ENCODE measurements around the gene MESP2.

The MESP2 gene

GRCh38 chr15:89769366-89769765 is 6.8 kb upstream of the MESP2 start:
- no peak for DNase-seq (ENCODE audit: low read depth in 1 of 2, low spot score in 1 of 2)

DNA sequence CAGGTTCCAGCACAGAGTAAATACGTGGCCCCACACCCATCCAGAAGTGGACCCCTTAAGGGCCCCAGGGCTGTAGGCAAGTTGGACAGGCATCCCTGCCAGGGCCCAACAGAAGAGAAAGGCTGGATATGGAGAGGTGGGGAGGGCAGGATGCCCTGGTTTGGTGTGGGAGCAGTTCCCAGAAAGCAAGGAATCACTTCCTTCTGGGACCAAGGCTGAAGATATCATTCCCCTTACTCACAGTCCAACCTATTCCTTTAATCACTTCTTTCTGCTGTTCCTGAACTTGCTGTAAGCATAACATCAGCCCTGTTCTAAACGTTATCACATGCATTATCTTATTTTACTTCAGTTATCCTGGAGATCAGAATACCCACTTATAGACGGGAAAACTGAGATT is 6.1 kb upstream of the MESP2 start:
- Histone ChIP-seq H3K4me3 (replicated peaks; ENCODE audit: insufficient read depth, low read length) (no peak overlapping the region), H3K27ac (replicated peaks) (no peak overlapping the region), H3K27me3 (ENCODE audit: insufficient read depth, poor library complexity, severe bottlenecking) (no peaks in the 10 kb centered on the region)
- TF ChIP-seq REST (IDR thresholded peaks at IDR 0.05; ENCODE audit: insufficient replicate concordance, low read depth), result no peak
- no peak for TF ChIP-seq GABPA (IDR thresholded peaks at IDR 0.05; ENCODE audit: low read depth)
- TF ChIP-seq, protein P1, sequence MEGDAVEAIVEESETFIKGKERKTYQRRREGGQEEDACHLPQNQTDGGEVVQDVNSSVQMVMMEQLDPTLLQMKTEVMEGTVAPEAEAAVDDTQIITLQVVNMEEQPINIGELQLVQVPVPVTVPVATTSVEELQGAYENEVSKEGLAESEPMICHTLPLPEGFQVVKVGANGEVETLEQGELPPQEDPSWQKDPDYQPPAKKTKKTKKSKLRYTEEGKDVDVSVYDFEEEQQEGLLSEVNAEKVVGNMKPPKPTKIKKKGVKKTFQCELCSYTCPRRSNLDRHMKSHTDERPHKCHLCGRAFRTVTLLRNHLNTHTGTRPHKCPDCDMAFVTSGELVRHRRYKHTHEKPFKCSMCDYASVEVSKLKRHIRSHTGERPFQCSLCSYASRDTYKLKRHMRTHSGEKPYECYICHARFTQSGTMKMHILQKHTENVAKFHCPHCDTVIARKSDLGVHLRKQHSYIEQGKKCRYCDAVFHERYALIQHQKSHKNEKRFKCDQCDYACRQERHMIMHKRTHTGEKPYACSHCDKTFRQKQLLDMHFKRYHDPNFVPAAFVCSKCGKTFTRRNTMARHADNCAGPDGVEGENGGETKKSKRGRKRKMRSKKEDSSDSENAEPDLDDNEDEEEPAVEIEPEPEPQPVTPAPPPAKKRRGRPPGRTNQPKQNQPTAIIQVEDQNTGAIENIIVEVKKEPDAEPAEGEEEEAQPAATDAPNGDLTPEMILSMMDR (IDR thresholded peaks at IDR 0.05; ENCODE audit: insufficient read depth, low read length), result no peak
- TF ChIP-seq POLR2AphosphoS5 (IDR thresholded peaks at IDR 0.05; ENCODE audit: low read depth), result no peak
- no peak for TF ChIP-seq SPI1 (IDR thresholded peaks at IDR 0.05; ENCODE audit: borderline replicate concordance, low read depth)
- no peak for DNase-seq (ENCODE audit: low read depth in 1 of 2, low spot score in 1 of 2)

More at GRCh38 chr15:89769366-89769765, 6.8 kb upstream of the MESP2 start:
- TF ChIP-seq GABPA (IDR thresholded peaks at IDR 0.05; ENCODE audit: low read depth), result no peak
- no peak for TF ChIP-seq SPI1 (IDR thresholded peaks at IDR 0.05; ENCODE audit: borderline replicate concordance, low read depth)
- no peak overlapping the region for H3K4me3 ChIP-seq (replicated peaks; ENCODE audit: insufficient read depth, low read length)
- H3K27me3 ChIP-seq (ENCODE audit: insufficient read depth, poor library complexity, severe bottlenecking), result no peaks in the 10 kb centered on the region
- no peak overlapping the region for H3K27ac ChIP-seq (replicated peaks)

DNA sequence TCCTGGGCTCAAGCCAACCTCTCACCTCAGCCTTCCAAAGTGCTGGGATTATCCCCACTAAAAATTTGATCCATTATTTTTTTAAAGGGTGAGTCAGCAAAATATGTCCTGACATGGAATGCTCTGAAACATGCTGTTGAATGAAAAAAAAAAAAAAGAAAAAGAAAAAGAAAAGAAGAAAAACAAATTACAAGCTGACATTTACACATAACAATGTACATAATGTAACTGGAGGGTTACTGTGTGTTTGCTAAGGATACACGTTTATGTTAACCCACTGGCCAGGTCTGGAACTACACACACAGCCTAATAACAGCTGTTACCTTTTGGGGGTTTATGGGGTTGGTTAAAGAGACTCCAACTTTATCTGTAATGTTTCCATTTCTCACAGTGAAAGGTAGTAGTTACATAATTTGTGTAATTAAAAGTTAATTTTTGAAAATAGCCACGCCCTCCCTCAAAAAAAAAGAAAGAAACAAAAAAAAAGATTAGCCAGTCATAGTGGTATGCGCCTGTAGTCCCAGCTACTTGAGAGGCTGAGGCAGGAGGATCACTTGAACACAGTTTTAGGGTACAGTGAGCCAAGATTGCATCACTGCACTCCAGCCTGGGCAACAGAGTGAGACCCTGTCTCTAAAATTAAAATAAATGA is 3.1 kb upstream of the MESP2 start:
- Histone ChIP-seq H3K27ac (replicated peaks) (no peak overlapping the region), H3K4me3 (replicated peaks; ENCODE audit: insufficient read depth, low read length) (no peak overlapping the region), H3K27me3 (ENCODE audit: insufficient read depth, poor library complexity, severe bottlenecking) (no peaks in the 10 kb centered on the region)
- no peak for DNase-seq (ENCODE audit: low read depth in 1 of 2, low spot score in 1 of 2)
- TF ChIP-seq, protein P1 (IDR thresholded peaks at IDR 0.05; ENCODE audit: insufficient read depth, low read length), result no peak
- TF ChIP-seq SPI1 (IDR thresholded peaks at IDR 0.05; ENCODE audit: borderline replicate concordance, low read depth), result no peak
- no peak for TF ChIP-seq GABPA (IDR thresholded peaks at IDR 0.05; ENCODE audit: low read depth)
- TF ChIP-seq POLR2AphosphoS5 (IDR thresholded peaks at IDR 0.05; ENCODE audit: low read depth), result no peak
- TF ChIP-seq REST (IDR thresholded peaks at IDR 0.05; ENCODE audit: insufficient replicate concordance, low read depth), result no peak

DNA sequence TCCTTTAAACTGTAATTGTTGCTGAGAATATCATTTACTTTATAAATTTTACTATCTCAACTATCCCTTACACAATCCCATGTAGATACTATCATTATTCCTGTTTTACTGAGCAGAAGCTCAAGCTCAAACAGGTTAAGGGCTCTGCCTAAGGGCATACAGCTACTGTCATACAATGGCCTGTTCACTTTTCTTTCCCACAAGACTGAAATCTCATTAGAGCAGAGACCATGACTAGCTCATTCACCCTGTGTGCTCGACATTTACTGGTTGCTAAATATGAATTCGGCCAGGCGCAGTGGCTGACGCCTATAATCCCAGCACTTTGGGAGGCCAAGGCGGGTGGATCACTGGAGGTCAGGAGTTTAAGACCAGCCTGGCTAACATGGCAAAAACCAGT is 1.6 kb upstream of the MESP2 start:
- no peaks in the 10 kb centered on the region for H3K27me3 ChIP-seq (ENCODE audit: insufficient read depth, poor library complexity, severe bottlenecking)
- no peak overlapping the region for H3K27ac ChIP-seq (replicated peaks)
- H3K4me3 ChIP-seq (replicated peaks; ENCODE audit: insufficient read depth, low read length), result no peak overlapping the region
- no peak for TF ChIP-seq SPI1 (IDR thresholded peaks at IDR 0.05; ENCODE audit: borderline replicate concordance, low read depth)
- TF ChIP-seq, protein P1 (IDR thresholded peaks at IDR 0.05; ENCODE audit: insufficient read depth, low read length), result no peak
- no peak for TF ChIP-seq POLR2AphosphoS5 (IDR thresholded peaks at IDR 0.05; ENCODE audit: low read depth)
- TF ChIP-seq REST (IDR thresholded peaks at IDR 0.05; ENCODE audit: insufficient replicate concordance, low read depth), result no peak
- no peak for TF ChIP-seq GABPA (IDR thresholded peaks at IDR 0.05; ENCODE audit: low read depth)
- DNase-seq (ENCODE audit: low read depth in 1 of 2, low spot score in 1 of 2), result no peak
